HAP-1 (cell line): ENCODE results near the gene SPATA24.
A peak's percentile ranks its signal among the peaks of the same experiment; 100 is the strongest.
"Not testable (repeated sequence)": the region's sequence is repeated elsewhere in the genome, so short reads cannot be mapped to it uniquely, and the experiment has no call there.

Experiments used
- DNase-seq, 2 experiments: peaks; one replicate each; pipeline ENCODE4 v3.0.0-alpha.2; 2016 to 2020; ENCODE audit warnings: low spot score in 2 of 2
- H3K27me3 ChIP-seq: fragments of 250-450 bp; sonication (Bioruptor Pico); 2 replicates; pipeline ENCODE4 v1.5.1; 2020; ENCODE audit warnings: low read depth, mild to moderate bottlenecking, moderate library complexity
- H3K36me3 ChIP-seq: fragments of 250-450 bp; sonication (Bioruptor Pico); replicated peaks from 2 replicates; pipeline ENCODE4 v1.5.1; 2020; ENCODE audit warnings: mild to moderate bottlenecking
- H3K4me1 ChIP-seq: fragments of 250-450 bp; sonication (Bioruptor Pico); 2 replicates; pipeline ENCODE4 v1.5.1; 2020; ENCODE audit warnings: mild to moderate bottlenecking
- H3K4me3 ChIP-seq: fragments of 250-450 bp; sonication (Bioruptor Pico); 2 replicates; pipeline ENCODE4 v1.5.1; 2020; ENCODE audit warnings: mild to moderate bottlenecking, moderate library complexity
- H3K9me3 ChIP-seq: fragments of 250-450 bp; sonication (Bioruptor Pico); 2 replicates; pipeline ENCODE4 v1.5.1; 2020; ENCODE audit warnings: mild to moderate bottlenecking, moderate library complexity
- in situ Hi-C: fragments of 300-500 bp; cut with MboI; formaldehyde crosslinking; loops from 3 replicates; pipeline ENCODE4 v1.14.3; 2020; ENCODE audit warnings: low sequenced_read_pairs, inconsistent platforms, mixed read lengths

SPATA24 gene

GRCh38 chr5:139403787-139404483, at the start of gene SPATA24:
Gene SPATA24 (minus strand): TSS chr5:139404089. CDS start chr5:139404060, 29 bp downstream.
- Histone ChIP-seq H3K9me3 (no peaks in the 10 kb centered on the region), H3K27me3 (no peaks in the 10 kb centered on the region), H3K4me3 (peak within 1 kb of the TSS; percentile 47), H3K4me1 (peaks cover 12% of the 10 kb centered on the region), H3K36me3 (peaks cover 4% of the 10 kb centered on the region; the same call in 1 of the 2 replicates)
- DNase-seq: peak; percentile 94 to 99
- in situ Hi-C loops: no loop called here

DNA sequence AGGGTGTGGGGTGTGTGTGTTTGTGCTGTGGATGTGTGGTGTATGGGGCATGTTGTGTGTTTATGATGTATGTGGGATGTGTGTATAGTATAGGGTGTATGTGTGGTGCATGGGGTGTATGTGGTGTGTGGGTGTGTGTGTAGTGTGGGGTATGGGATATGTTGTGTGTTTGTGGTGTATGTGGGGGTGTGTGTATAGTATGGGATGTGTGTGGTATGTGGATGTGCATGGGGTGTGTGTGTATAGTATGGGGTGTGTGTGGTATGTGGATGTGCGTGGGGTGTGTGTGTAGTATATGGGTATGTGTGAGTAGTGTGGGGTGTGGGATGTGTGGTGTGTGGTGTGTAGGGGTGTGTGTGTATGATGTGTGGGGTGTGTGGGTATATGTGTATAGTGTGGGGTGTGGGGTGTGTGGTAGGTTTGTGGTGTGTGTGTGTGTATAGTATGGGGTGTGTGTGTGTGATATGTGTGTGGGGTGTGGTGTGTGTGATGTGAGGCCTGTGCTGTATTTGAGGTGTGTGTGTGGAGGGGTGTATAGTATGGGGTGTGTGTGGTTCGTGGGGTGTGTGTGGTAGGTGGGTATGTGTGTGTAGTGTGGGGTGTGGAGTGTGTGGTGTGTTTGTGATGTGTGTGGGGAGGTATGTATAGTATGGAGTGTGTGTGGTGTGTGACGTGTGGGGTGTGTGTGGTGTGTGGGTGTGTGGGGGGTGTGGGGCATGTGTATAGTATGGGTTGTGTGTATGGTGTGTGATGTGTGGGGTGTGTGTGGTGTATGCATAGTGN, 48.2 kb upstream of the SPATA24 start:
- in situ Hi-C loops: no loop called here
- no peak overlapping the region for H3K4me3 ChIP-seq
- H3K4me1 ChIP-seq: no peaks in the 10 kb centered on the region
- no peaks in the 10 kb centered on the region for H3K36me3 ChIP-seq
- no peak for DNase-seq
- no peaks in the 10 kb centered on the region for H3K9me3 ChIP-seq
- no peaks in the 10 kb centered on the region for H3K27me3 ChIP-seq

- no peak overlapping the region for H3K4me3 ChIP-seq
- H3K36me3 ChIP-seq: no peaks in the 10 kb centered on the region
- H3K4me1 ChIP-seq: no peaks in the 10 kb centered on the region
- no peak for DNase-seq
- in situ Hi-C loops: no loop called here
- H3K27me3 ChIP-seq: no peaks in the 10 kb centered on the region
- H3K9me3 ChIP-seq: no peaks in the 10 kb centered on the region
Observed at GRCh38 chr5:139451176-139451575, 47.3 kb upstream of the SPATA24 start.

GRCh38 chr5:139446956-139447779, 43.3 kb upstream of the SPATA24 start:
- no peak for DNase-seq
- H3K4me1 ChIP-seq: no peaks in the 10 kb centered on the region

GRCh38 chr5:139445325-139446170, 41.7 kb upstream of the SPATA24 start:
- DNase-seq: no peak
- no peaks in the 10 kb centered on the region for H3K36me3 ChIP-seq
- H3K4me3 ChIP-seq: no peak overlapping the region
- no peaks in the 10 kb centered on the region for H3K4me1 ChIP-seq
- in situ Hi-C loops: no loop called here
- H3K9me3 ChIP-seq: no peaks in the 10 kb centered on the region
- H3K27me3 ChIP-seq: peaks cover 7% of the 10 kb centered on the region; the same call in 1 of the 2 replicates

More at GRCh38 chr5:139446956-139447779, 43.3 kb upstream of the SPATA24 start:
- in situ Hi-C loops: no loop called here
- Histone ChIP-seq H3K27me3 (peaks cover 3% of the 10 kb centered on the region; the same call in 1 of the 2 replicates), H3K9me3 (no peaks in the 10 kb centered on the region), H3K4me3 (no peak overlapping the region), H3K36me3 (no peaks in the 10 kb centered on the region)

GRCh38 chr5:139443831-139444453, 40.1 kb upstream of the SPATA24 start:
- no peaks in the 10 kb centered on the region for H3K36me3 ChIP-seq
- H3K4me3 ChIP-seq: no peak overlapping the region
- peaks cover 7% of the 10 kb centered on the region; the same call in 1 of the 2 replicates for H3K27me3 ChIP-seq
- DNase-seq: no peak
- H3K9me3 ChIP-seq: no peaks in the 10 kb centered on the region
- in situ Hi-C loops: no loop called here
- H3K4me1 ChIP-seq: peaks cover 6% of the 10 kb centered on the region; the same call in 1 of the 2 replicates

DNA sequence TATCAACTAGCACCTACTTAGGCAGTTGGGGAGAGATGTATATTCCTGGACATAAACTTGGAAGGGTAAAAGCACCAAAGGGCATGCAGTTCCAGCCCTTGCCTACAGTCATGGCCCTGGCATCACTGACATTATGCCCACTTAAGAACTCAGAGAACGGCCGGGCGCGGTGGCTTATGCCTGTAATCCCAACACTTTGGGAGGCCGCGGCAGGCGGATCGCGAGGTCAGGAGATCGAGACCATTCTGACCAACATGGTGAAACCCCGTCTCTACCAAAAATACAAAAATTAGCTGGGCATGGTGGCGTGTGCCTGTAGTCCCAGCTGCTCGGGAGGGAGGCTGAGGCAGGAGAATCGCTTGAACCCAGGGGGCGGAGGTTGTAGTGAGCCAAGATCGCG, 36.5 kb upstream of the SPATA24 start:
- H3K36me3 ChIP-seq, DNase-seq, H3K9me3 ChIP-seq, H3K27me3 ChIP-seq, H3K4me1 ChIP-seq, in situ Hi-C loops, H3K4me3 ChIP-seq: not testable (repeated sequence)

GRCh38 chr5:139439013-139439903, 35.4 kb upstream of the SPATA24 start, which contains the start of gene DNAJC18:
Gene DNAJC18 (minus strand): TSS chr5:139439525. CDS start chr5:139439445, 80 bp downstream.
- peak; percentile 90 to 96 for DNase-seq
- Histone ChIP-seq H3K4me3 (peak within 1 kb of the TSS; percentile 88), H3K27me3 (peaks cover 4% of the 10 kb centered on the region; the same call in 1 of the 2 replicates), H3K9me3 (no peaks in the 10 kb centered on the region), H3K4me1 (peaks cover 6% of the 10 kb centered on the region), H3K36me3 (no peaks in the 10 kb centered on the region)
- in situ Hi-C loops: no loop called here

GRCh38 chr5:139438707-139439012, 34.8 kb upstream of the SPATA24 start:
- Histone ChIP-seq H3K27me3 (peaks cover 4% of the 10 kb centered on the region; the same call in 1 of the 2 replicates), H3K36me3 (no peaks in the 10 kb centered on the region), H3K9me3 (no peaks in the 10 kb centered on the region), H3K4me3 (peak overlapping the region; percentile 88), H3K4me1 (peaks cover 6% of the 10 kb centered on the region)
- no peak for DNase-seq
- in situ Hi-C loops: no loop called here

- Histone ChIP-seq H3K4me1 (peaks cover 6% of the 10 kb centered on the region), H3K4me3 (no peak overlapping the region), H3K27me3 (no peaks in the 10 kb centered on the region), H3K36me3 (no peaks in the 10 kb centered on the region), H3K9me3 (no peaks in the 10 kb centered on the region)
- in situ Hi-C loops: no loop called here
- DNase-seq: no peak
Observed at GRCh38 chr5:139435676-139436075, 31.8 kb upstream of the SPATA24 start.

- no peaks in the 10 kb centered on the region for H3K9me3 ChIP-seq
- in situ Hi-C loops: no loop called here
- H3K27me3 ChIP-seq: no peaks in the 10 kb centered on the region
- H3K4me1 ChIP-seq: no peaks in the 10 kb centered on the region
- peaks cover 2% of the 10 kb centered on the region; the same call in 1 of the 2 replicates for H3K36me3 ChIP-seq
- no peak for DNase-seq
- no peak overlapping the region for H3K4me3 ChIP-seq
Observed at GRCh38 chr5:139431706-139432105, 27.8 kb upstream of the SPATA24 start.

DNA sequence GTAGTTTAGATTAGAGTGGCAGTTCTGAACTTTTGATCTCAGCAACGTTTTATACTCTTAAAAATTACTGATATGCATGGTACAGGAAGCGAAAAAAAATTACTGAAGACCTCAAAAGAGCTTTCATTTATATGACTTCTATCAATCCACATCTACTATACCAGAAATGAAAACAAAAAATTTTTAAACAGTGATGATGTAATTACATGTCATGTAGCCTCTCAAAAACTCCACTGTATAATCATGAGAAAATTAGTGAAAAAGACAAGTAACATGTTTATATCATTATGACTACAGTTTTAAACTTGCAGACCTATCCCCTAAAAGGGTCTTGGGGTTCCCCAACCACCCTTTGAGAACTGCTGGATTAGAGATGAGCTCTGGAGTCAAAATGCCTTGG, 26.1 kb upstream of the SPATA24 start:
- H3K4me3 ChIP-seq: no peak overlapping the region
- H3K9me3 ChIP-seq: no peaks in the 10 kb centered on the region
- H3K36me3 ChIP-seq: peaks cover 2% of the 10 kb centered on the region; the same call in 1 of the 2 replicates
- no peaks in the 10 kb centered on the region for H3K4me1 ChIP-seq
- no peaks in the 10 kb centered on the region for H3K27me3 ChIP-seq
- DNase-seq: no peak
- in situ Hi-C loops: no loop called here
